HK-2 (cell line): ENCODE results near the gene APOL3.
"Not testable (repeated sequence)": the region's sequence is repeated elsewhere in the genome, so short reads cannot be mapped to it uniquely, and the experiment has no call there.

Experiments
- DNase-seq: peaks from one replicate; pipeline ENCODE4 v3.0.0-alpha.2; 2018; ENCODE audit not compliant: unreplicated experiment

Gene APOL3, protein sequence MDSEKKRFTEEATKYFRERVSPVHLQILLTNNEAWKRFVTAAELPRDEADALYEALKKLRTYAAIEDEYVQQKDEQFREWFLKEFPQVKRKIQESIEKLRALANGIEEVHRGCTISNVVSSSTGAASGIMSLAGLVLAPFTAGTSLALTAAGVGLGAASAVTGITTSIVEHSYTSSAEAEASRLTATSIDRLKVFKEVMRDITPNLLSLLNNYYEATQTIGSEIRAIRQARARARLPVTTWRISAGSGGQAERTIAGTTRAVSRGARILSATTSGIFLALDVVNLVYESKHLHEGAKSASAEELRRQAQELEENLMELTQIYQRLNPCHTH

DNA sequence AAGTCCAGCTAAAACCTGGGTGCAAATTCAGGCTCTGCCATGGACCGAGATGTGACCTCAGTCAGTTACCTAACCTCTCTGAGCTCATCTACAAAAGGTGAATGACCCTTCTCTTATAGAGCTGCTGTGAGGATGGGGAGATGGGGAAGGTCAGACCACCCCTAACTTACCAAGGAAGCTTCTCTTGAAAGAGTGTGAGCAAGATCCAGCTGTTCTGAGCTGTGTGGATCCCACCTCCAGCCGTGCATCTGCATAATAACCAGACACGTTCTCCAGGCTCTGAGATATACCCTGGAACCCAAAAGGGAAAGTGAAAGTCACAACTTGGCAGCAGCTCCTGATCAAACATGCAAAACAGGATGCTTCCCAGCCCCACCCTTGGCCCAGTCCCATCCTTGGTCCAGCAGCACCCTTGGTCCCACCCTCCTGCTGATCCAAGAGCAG is at the start of gene APOL3:
Gene APOL3 (minus strand): TSS at position 257 of the 444 bp plus-strand sequence. CDS start 11,700 bp downstream, outside the sequence.
- no peak for DNase-seq

DNA sequence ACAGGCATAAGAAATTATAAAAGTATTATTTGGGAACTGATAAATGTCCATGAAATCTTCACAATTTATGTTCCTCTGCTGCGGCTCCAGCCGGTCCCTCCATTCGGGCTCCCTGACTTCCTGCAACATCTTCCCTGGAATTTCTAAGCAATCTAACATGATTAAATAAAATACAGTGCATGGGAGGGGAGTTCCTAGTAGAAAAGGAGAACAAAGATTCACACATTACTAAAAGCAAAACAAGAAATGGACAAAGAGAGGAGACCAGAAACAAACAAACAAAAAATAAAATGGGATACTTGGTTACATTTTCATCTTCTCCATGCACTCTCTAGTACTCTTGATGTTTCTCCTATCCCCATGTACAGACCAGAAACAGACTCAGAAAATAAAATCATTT is 49.7 kb upstream of the APOL3 start:
- DNase-seq = no peak

DNA sequence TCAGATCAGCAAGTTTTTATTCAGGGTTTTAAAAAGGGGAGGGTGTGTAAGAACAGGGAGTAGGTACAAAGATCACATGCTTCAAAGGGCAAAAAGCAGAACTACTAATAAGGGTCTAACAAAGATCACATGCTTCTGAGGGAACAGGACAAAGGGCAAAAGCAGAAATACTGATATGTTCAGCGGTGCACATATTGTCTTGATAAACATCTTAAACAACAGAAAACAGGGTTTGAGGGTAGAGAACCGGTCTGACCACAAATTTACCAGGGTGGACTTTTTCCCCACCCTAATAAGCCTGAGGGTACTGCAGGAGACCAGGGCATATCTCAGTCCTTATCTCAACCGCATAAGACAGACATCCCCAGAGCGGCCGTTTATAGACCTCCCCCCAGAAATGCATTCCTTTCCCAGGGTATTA is 48.9 kb upstream of the APOL3 start:
- DNase-seq = not testable (repeated sequence)

DNA sequence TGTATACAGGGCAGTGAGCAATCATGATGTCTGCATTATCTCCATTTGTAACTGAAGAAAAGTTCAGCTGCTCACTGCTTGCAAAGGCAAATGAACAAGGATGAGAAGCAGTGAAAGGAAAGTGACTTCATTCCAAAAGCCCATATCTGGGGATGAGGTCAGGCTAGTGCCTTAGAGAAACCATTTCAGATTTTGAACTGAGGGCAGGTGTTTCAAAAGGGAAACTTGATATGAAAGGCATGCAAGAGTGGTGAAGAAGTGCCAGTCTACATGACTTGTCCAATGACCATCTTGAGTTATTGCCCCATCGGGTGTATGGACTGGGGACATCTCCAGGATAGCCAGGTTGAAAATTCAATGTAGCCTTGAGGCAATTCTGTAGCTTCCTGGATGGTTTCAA is 48.4 kb upstream of the APOL3 start:
- DNase-seq = no peak

DNA sequence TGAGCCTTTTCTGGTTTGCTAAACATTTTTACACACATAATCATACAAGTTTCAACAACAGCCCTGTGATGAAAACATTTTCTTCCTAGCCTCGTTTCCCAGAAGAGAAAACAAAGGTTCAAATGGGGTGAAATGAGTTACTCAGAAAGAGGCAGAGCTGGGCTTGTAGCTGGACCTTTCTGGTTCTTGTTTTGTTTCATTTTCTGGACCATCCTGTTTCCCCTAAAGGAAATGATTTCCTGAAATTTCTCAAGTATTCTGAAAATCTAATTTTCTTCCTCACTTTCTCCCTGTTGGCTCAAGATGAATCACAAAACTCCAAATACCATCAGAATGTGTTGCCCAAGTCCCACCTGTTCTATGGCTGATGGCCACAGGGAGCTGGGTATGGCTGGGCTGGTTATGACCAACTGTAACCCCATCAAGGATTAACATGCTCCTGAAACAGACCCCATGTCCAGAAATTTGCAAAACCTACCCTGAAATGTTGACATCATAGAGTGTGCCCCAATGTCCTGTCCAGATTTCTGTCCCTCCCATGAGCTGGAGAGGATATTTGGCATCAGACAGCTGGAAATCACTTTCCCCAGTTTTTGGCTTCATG is 47.7 kb upstream of the APOL3 start:
- no peak for DNase-seq

DNA sequence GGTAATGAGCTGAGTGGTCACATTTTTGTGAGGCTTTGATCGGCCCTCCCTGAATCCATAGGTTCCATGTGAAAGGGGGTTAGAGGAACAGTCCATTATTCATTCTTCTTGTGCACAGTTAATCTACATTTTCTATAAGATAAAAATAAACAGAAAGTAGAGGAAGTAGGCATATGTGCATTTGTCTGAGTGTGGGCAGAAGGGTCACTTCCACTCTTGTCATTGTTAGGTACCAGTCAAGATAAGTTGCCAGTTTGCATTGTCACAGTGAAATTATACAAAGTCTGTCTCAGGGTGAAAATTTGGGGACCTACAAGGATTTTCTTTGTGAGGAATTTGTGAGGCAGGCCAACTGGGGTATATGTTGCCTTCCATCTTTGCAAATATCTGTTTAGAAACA is 45.7 kb upstream of the APOL3 start:
- no peak for DNase-seq

DNA sequence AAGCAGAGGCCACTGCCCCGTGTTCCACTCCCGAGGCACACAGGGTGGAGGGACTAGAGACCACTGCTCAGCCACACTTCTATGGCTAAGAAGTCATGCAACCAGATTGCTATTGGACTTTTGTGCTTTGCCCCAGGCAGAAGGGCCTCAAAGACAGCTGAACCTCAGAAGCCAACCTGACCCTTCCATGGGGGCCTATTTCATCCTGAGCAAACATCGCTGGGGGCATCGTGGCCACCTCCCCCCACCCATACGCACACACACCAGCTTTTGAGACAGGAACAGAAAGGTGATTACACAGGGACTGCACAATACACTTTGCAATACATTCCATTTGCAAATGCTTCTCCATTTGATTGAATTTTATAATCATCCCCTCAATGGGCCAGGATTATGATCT is 45.0 kb upstream of the APOL3 start:
- not testable (repeated sequence) for DNase-seq

DNA sequence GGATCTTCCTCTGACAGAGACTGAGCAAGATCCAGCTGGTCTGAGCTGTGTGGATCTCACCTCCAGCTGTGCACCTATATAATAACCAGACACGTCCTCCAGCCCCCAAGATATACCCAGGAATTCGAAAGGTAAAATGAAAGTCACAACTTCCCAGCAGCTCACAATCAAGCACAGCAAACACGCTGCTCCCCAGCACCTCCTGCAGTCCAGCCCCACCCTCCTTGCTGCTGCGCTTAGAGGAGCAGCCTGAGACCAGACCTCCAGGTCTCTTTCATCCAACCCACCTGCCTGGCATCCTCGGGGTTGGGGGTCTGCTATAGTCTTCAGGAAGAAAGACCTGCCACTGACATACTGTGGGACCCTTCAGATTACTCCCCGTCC is 44.1 kb upstream of the APOL3 start:
- no peak for DNase-seq

DNA sequence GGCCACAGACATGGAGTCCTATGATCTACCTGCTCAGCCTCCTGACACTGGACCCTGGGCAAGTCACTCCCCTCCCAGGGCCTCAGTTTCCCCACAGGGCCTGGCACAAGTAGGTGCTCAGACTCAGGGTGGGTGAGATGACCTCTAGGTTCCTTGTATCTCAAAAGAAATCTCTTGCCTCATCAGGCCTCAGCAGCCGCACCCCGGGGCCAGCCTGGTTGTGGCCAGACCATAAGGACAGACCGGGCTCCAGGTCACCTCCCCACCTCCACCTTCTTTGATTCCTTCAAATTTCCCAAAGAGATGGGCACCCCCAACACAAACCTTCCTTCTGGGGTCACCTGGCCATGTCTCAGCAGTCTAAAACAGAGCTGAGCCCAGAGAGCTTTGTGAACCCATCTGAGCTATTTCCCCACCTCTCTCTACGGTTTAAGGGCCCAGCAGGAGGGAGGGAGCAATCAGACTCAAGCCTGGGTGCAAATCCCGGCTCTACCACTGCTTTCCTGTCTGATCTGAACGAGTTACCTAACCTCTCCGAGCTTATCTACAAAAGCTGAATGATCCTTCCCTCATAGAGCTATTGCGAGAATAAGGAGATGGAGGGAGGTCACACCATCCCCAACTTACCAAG is 43.6 kb upstream of the APOL3 start:
- no peak for DNase-seq

DNA sequence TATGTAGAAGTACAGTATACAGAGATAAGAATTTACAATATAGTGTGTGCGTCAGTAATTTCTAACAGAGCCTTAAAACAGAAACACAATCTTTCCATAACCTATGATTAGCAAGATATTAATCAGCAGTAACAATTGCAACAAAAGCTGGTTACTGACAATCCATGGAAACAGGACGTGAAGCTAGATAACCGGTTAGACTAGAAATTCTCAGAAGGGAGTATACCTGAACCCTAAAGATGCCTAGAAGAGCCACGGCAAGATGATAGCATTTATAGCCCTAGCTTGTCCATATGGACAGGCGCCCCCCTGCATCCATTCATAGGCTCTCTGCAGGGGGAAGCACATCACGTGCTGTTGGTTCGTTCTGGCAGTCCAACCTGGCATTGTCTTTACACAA is 42.9 kb upstream of the APOL3 start:
- not testable (repeated sequence) for DNase-seq

DNA sequence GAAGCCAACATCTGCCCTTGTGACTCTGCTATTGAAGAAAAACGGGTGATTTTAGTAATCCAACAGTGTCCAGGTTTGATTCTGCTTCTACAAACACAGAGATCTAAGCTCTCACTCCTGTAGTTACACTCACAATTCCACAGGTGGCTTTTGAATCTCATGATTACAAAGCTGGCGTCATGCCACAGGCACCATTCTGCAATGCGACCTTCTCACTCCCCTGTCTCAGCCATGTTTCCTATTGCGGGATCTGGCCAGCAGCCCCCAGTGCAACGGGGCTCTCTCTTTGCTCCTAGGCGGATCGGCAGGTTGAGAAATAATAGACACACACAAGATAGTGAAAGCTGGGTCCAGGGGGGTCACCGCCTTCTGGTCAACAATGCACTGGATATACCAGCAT is 42.4 kb upstream of the APOL3 start:
- not testable (repeated sequence) for DNase-seq

DNA sequence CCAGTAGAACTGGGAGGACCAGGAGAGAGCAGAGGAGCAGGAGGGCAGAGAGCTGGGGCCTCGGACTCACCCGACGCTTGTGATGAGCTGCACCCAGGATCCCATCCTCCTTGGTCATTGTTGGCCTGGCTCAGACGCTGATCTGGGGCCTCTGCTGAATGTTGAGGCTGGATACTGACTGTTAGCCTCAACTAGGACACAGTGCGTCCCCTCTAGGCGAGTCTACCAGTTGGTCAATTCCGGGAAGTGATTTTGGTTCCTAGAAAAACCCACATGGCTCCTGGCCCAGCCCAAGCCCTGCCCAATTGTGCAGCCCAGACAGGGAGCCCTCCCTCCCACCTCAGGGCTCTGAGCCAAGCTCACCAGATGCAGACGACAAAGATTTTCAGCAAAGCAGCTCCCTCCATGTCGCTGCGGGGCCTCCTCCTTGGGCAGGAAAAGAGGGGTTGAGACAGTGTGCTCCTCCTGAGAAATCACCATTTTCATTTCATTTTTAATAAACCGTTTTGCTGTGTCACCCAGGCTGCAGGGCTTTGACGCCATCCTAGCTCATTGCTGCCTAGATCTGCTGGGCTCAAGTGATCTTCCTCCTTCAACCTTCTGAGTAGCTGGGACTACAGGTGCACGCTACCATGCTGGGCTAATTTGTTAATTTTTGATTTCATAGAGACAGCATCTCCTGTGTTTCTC is 41.2 kb upstream of the APOL3 start, which contains the start of gene APOL4:
Gene APOL4 (minus strand): TSS at position 180 of the 690 bp plus-strand sequence. CDS start 75 bp downstream, at position 105.
- DNase-seq = no peak

DNA sequence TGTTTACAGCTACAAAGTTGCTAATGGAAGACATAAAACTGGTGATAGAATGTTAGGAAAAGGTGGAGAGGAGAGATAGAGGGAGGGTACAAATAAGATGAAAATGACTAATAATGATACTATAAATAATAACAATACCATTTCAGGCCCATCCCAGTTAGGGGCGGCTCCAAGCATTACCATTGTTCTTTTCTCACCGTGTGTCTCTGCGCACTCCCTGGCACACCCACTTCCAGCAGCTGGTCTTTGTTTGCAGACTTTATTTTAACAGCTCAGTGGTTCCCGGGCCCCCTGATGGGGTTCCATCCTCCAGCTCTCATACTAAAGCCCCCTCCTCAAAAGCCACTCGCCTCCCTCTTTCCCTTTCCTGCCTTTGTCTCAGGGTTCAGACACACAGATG is 40.5 kb upstream of the APOL3 start:
- not testable (repeated sequence) for DNase-seq

DNA sequence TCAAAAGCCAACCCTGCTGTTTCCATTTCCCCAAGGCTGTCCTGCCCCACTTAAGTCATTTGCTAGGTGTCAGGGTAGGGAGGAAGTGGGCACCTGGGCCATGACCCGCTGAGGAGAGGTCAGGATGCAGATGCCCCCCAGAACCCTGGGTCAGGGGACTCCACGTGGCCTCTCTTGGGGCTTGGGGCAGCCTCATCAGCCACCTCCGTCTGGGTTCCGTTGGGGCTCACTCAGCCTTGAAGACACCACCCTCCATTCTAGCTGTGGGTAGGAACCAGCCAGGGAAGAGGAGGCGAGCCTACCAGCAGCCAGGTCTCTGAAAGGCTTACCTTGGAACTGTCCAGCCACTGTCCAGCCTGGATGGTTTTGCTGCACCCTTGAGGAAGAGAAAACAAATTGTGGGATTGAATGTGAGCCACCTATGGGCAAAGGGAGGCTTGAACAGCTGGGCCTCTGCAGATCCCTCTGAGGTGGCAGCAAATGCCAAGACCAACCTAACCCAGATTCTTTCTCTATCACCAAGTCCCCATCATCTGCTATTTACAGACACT is 38.5 kb upstream of the APOL3 start:
- DNase-seq = no peak

DNA sequence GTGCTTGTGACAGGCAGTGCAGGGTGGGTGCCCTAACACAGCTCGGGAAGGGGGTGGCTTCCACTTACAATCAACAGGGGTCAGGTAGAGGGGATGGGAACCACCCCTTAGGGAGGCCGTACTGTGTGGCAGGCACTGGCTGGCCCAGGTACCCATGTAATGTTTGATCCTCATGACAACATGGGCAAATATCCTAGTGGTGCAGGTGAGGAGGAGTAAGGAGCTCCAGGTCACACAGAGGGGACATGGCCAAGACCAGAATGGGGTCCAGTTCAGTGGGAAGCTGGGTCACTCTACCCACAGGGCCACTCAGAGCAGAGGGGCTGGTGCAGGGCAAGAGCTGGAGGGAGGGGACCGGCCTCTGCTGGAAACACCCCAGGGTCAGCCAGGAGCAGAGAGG is 38.0 kb upstream of the APOL3 start:
- DNase-seq = no peak

DNA sequence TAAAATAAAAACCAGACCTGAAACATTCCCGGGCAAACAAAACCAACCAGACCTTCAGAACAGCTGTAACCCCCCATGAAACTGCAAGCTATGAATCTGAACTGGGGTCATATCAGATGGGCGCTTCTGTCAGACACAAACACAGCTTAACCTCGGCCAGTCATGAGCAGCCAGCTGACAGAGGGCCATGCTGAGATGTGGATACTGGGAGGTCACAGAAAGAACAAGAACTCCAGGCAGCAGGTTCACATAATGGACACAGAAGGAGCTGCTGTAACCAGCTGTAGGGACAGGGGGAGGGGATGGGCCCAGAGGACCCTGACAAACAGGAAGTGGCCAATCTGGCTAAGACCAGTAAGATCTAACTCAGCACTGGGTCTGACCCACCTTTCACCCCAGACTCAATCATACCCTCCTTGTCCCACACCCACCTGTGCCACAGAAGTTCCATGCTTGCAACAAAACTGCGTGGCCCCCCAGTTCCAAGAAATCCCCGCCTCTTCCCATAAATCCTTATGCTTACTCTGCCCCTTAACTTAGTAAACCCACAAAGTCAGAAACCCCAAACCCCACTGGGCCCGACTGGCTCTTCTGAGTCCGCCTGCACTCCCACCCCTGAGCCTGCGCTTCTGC is 37.1 kb upstream of the APOL3 start:
- DNase-seq = no peak

DNA sequence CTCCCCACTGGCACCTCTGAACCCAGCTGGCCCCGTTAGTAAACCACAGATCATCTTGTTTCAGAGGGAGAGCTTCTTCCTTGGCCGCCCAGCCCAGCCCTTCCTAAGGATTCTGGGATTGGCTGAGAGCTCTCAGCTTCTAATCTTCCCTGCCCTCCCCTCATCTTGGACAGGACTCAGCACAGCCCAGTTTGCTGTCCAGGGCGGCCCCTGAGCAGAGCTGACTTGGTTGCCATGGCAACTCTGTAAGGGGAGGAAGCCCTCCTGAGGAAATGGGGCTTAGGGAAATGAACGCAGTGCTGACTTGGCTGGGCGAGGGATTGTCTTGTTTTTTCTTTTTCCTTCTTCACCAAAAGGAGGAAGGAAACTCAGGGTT is 36.5 kb upstream of the APOL3 start:
- DNase-seq = no peak

DNA sequence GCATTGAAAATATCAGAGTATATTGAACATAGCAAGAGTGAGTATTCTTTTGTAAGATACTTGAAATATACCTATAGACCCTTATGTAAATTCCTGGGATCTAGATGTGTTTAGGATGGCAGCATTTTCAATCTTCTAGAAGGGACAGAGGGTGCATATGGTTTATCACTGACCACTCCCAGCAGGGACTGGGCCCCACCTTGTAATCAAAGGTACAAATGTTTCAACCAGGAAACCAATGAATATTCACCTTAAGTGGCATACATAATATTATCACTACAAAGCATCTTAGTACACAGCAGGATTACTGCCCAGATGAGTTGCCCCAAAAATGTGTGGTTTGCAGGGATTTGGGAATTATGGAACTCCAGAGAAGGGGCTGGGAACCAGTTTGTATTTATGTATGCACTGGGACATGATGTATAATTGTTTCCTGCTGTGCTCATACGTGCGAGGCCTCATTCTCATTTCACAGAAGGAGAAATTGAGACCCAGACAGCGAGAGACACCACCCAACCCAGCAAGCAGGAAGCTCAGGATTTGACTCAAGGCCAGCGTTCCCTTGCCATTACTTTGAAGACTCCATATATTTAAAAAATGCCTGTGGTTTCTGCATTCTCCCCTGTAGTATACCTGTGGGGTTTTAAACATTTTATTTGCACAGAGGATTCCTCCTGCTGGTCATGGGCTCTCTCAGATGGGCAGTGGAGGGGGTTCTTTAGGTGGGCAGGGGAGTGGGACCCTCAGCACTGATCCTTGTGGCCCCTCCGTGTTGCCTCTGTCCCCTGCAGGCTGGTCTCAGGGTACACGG is 35.9 kb upstream of the APOL3 start:
- no peak for DNase-seq

DNA sequence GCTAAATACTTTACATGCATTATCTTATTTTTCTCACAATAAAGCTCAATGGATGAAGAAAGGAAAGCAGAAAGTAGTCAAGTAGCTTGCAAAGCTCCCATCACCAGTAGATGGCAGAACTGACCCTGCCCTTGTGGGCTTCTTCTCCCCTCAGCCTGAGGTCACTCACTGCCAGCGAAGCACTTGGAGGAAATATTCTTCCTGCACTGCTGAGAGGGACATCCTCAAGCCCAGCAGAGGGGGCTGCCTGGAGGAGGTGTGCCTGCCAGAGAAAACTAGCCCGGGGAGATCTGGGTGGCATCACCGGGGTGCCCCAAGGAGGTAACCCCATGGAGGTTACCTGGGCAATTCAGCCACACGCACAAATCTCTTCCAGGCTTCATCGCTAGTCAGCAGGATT is 34.4 kb upstream of the APOL3 start:
- peak; percentile 45 for DNase-seq

DNA sequence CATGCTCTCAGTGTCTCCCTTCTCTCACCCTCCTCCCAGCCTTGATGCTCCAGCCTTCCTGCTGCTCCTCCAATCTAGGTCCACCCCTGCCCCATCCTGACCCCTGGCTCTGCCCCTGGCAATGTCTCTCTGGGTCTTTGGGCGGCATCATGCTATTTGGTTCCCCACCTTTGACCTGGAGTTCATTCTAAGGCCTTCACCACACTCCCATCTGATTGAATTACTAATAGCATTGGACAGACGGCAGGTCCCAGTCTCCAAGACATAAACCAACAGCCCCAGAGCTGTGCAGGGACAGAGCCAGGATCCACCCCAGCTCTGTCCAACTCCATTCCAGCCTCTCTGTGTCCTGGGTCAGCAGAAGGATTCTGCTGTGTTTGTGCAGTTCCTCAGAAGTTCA is 33.8 kb upstream of the APOL3 start:
- no peak for DNase-seq

DNA sequence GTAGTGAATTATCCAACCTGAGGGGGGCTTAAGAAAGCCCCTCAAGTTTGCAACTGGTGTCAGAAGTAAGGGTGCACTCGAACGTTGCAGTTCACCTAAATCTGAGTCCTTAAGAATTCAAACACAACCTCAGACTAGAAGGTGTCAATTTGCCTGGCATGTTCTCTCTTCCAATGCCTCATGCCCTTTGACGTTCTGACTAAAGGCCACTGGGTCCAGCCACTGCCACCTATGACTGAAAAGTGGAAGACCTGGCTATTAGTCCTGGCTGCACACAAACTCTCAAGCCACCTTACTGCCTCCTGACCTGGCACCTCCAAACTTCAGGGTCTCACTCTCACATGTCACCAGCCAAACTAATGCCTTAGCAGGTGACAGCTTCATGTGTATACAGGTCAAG is 33.0 kb upstream of the APOL3 start:
- DNase-seq = no peak
